Measurements from ENCODE around the gene SCN5A.

- TF ChIP-seq EZH2 (IDR thresholded peaks at IDR 0.05) (no peak), POLR2AphosphoS5 (IDR thresholded peaks at IDR 0.05; ENCODE audit: borderline replicate concordance, low read depth, low read length) (no peak)
Measured at GRCh38 chr3:38545983-38546382, 103.5 kb downstream of the SCN5A start.
